IPS-15b (cell line): Measurements from ENCODE around the gene LRRC7.
A peak's percentile ranks its signal among the peaks of the same experiment; 100 is the strongest.

ENCODE experiments used
- H3K27me3 ChIP-seq: one replicate; pipeline ENCODE4 v1.6.1; 2013; ENCODE audit warnings: low read length; ENCODE audit not compliant: control insufficient read depth, insufficient read depth
- H3K36me3 ChIP-seq: one replicate; pipeline ENCODE4 v1.6.1; 2013; ENCODE audit warnings: low read length; ENCODE audit not compliant: control insufficient read depth, insufficient read depth
- H3K4me1 ChIP-seq: one replicate; pipeline ENCODE4 v1.6.1; 2013; ENCODE audit warnings: mild to moderate bottlenecking, low read length; ENCODE audit not compliant: control insufficient read depth, insufficient read depth
- H3K4me3 ChIP-seq: one replicate; pipeline ENCODE4 v1.5.1; 2013; ENCODE audit warnings: low read depth, low read length
- H3K9ac ChIP-seq: one replicate; pipeline ENCODE4 v1.6.1; 2013; ENCODE audit warnings: low read depth, mild to moderate bottlenecking, low read length
- H3K9me3 ChIP-seq: one replicate; pipeline ENCODE4 v1.6.1; 2013; ENCODE audit warnings: mild to moderate bottlenecking, low read length; ENCODE audit not compliant: control insufficient read depth, insufficient read depth

Gene LRRC7

DNA sequence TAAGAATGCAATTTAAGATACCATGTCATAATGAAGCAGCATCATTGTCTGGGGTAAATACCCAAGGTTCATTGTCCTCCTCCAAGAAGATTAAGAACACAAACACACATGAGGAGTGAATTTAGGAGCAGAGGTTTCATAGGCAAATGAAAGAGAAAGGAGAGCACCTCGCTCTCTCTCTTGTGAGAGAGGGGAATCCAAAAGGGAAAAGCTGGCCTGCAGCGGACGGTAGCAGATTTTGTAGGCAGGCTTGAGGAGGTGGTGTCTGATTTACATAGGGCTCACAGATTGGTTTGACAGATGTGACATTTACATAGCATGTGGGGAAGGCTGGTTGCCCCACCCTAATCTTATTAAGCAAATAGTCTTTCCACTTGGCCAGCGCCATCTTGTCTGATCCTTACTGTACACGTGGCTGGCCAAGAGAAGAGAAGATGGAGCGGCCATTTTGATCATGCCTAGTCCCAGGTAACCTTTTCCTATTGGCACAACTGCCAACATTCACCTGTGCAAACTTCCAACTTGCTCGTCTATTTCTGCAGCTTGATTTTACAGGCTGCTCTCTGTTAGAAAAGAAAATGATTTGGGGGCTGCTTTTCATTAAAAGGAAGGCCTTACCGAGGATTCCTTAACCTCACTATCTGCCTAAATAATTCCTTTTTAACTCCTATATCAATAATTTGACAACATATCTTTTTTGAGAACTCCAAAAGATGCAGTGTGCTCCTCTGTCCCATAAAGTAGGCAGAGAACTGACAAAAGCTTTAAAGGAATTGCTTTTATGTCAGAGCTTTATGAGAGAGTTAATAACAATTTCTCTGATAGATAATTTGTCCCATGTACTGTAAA lies 16.0 kb upstream of the LRRC7 start:
- Histone ChIP-seq H3K4me3 (no peak overlapping the region), H3K36me3 (no peaks in the 10 kb centered on the region), H3K4me1 (no peaks in the 10 kb centered on the region), H3K27me3 (no peaks in the 10 kb centered on the region), H3K9ac (no peak overlapping the region), H3K9me3 (no peaks in the 10 kb centered on the region)

DNA sequence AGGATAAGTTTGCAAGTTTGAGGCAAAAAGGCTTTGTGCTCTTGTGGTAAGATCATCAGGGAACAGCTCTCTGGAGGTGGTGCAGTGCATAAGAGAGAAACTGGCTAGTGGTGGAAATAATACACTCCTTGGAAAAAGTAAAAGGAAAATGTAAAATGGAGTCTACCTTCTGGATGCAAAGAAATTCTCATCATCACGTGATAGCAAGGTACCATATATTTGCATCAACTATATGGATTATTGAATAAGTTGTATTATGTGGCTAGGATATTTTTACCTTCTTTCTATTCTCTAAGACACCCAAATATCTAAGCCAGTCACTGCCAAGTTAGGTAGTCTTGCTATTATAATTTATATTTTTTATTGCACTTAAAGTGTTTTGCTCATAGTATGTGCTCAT lies 14.0 kb upstream of the LRRC7 start:
- no peaks in the 10 kb centered on the region for H3K27me3 ChIP-seq

DNA sequence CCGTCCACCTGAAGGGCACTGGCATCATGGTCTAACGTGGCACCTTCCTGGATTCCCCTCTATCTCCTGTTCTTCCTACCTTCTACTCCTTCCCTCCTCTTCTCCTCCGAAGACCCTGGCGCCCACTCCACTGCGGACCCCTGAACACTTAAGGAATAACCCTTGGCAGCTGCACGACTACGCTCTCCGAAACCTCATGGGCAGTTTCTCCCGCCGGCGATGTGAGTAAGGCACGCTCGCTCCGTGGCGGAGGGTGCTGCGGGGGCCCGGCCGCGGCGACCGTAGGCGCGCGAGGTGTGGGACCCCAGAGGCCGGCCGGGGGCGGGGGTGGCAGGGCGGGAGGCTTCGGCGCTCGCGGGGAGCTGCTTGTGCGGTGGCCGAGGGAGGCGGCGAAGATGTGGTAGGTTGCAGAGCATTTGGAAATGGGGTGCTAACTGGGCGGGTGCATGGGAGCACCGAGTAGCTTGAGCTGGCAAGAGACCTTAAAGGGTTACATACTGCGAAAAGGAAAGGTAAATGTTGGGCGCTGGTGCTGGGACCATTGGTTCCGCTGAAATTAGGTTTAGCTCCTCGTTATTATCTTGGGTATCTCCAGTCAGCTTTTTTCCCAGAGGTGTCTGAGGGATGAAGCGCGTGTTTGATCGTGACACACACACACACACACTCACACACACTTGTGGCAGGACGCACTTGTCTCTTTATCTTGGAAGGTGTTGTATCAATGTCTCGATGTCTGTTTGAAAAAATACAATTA lies 876 bp downstream of the LRRC7 start:
- Histone ChIP-seq H3K27me3 (peaks cover 67% of the 10 kb centered on the region), H3K9me3 (no peaks in the 10 kb centered on the region), H3K4me1 (no peaks in the 10 kb centered on the region), H3K4me3 (peak overlapping the region; percentile 62), H3K36me3 (no peaks in the 10 kb centered on the region), H3K9ac (no peak overlapping the region)

More for the DNA sequence above, 14.0 kb upstream of the LRRC7 start:
- Histone ChIP-seq H3K4me1 (no peaks in the 10 kb centered on the region), H3K9me3 (no peaks in the 10 kb centered on the region), H3K4me3 (no peak overlapping the region), H3K9ac (no peak overlapping the region), H3K36me3 (no peaks in the 10 kb centered on the region)

DNA sequence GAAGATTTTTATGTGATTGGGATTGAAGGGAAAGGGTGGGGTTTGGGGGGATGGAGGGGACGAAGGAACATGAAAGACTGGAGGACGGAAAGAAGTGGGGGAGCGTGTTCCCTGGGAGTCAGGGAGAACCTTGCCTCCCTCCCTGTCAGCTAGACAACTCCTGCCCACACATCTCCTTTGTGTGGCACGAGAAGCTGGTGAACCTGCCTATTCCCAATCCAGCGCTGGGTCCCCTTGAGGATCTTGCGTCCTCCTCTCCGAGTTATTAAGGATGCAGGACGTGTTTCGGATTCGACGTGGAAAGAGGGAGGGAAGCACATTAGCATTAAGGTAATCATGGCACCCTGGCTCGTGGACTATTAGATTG lies 1.4 kb downstream of the LRRC7 start:
- Histone ChIP-seq H3K4me1 (no peaks in the 10 kb centered on the region), H3K4me3 (peak overlapping the region; percentile 37), H3K9me3 (no peaks in the 10 kb centered on the region), H3K9ac (no peak overlapping the region), H3K27me3 (peaks cover 67% of the 10 kb centered on the region), H3K36me3 (no peaks in the 10 kb centered on the region)

DNA sequence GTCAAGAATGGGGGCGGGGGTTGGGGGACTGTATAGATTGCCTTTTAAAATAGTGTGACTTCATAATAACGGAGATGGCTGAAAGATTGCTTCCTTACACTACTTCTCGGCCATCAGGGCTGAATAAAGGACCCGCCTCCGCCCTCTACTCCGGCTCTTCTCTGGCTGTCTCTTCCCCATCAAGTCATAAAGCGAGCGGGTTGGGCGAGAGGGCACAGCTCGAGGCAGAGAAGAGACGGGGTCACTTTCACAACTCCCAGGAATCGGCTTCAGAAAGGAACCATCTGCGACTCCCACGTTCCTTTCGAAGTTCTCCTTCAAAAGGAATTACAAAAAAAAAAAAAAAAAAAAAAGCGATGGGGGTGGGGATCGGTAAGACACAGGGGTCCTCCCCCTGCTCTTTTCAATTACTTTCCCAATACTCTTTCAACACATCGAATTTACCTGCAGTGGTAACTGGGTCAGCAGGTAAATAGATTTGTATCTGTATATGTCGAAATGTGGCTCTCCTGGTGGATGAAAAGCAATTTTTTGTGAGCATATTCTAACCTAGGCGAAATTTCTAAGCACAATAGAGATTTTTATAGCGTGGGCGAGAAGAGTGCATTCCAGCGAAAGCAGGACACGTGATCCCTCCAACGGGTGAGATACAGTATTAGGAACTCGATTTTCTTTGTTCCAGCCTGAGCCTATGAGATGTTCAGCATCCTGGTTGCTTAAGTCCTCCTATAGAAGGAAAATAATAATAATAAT lies 2.0 kb downstream of the LRRC7 start:
- Histone ChIP-seq H3K27me3 (peaks cover 67% of the 10 kb centered on the region), H3K9me3 (no peaks in the 10 kb centered on the region), H3K4me1 (no peaks in the 10 kb centered on the region), H3K36me3 (no peaks in the 10 kb centered on the region), H3K4me3 (peak overlapping the region; percentile 37), H3K9ac (no peak overlapping the region)

DNA sequence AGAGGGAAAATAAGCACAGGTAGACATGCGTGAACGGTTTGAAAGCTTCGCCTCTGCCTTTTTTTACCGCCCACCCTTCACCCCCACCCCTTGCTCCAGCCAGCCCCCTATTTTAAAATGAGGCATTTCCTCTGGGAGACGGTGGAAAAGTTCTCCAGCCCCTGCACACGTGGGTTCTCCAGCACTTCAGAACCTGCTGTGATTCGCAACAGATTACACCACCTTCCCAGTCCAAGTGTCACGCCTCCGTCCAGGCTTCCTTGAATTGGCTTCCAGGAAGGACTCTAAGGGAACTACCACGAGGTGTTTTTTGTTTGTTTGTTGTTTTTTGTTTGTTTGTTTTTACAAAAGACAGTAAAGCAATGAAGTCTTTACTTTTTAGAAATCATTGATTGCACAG lies 2.6 kb downstream of the LRRC7 start:
- H3K4me3 ChIP-seq, result peak overlapping the region; percentile 30
- no peak overlapping the region for H3K9ac ChIP-seq

DNA sequence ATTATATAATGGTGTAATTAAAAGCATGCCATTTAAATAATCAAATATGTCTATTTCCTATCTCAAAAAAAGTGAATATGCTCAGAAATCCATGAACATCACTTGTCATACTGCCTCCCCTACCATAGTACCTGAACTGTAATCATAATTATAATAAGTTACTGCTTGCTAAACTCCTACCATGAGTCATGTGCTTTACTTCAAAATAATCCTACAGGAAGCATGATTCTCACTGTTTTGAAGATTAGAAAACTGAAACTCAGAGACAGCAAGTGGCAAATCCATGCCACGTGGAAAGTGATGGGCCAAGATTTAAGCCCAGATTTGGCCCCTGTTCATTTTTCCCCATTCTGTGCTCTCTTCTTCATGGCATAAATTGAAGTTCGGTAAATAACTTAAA lies 5.2 kb downstream of the LRRC7 start:
- no peaks in the 10 kb centered on the region for H3K9me3 ChIP-seq
- H3K4me1 ChIP-seq, result no peaks in the 10 kb centered on the region
- peaks cover 39% of the 10 kb centered on the region for H3K27me3 ChIP-seq
- H3K36me3 ChIP-seq, result no peaks in the 10 kb centered on the region
- no peak overlapping the region for H3K4me3 ChIP-seq
- H3K9ac ChIP-seq, result no peak overlapping the region

More for the DNA sequence above, 2.6 kb downstream of the LRRC7 start:
- H3K4me1 ChIP-seq, result no peaks in the 10 kb centered on the region
- H3K36me3 ChIP-seq, result no peaks in the 10 kb centered on the region
- H3K9me3 ChIP-seq, result no peaks in the 10 kb centered on the region
- H3K27me3 ChIP-seq, result peaks cover 62% of the 10 kb centered on the region

DNA sequence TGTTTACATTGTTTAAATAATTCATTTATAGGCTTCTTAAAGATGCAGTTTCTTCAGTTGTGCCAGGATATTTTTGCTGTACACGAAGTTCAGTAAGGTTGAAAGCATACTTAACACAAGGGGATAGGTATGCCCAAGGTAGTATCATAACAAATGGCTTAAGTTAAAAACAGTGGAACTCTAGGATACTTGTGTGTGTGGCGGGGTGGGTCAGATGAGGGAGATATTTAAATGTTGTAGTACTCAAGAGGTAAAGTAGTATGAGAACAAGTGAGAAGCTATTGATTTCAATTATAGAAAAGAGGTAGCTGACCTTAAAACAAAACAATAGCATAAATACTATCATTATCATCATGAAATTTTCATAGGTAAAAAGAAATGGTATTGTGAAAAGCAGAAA lies 6.2 kb downstream of the LRRC7 start:
- Histone ChIP-seq H3K36me3 (no peaks in the 10 kb centered on the region), H3K4me1 (no peaks in the 10 kb centered on the region), H3K27me3 (peaks cover 31% of the 10 kb centered on the region), H3K4me3 (no peak overlapping the region), H3K9ac (no peak overlapping the region), H3K9me3 (no peaks in the 10 kb centered on the region)

DNA sequence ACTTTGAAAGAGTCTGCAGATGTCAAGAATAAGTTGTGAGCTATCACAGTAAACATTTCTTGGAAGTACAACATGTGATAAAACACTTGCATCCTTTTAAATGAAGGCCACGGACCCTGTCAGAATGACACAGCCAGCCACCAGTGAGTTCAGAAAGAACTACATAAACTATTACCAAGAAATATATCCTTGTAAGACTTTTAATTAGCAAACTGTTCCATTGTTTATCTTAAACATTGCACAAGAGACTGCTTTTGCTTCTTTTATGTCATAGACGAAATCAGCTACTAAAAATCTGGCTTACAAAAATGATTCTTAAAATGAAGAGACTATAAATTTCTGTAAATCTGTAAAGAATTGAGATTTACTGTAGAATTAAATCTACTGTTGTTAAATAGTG lies 17.9 kb downstream of the LRRC7 start:
- Histone ChIP-seq H3K36me3 (no peaks in the 10 kb centered on the region), H3K27me3 (no peaks in the 10 kb centered on the region), H3K4me3 (no peak overlapping the region), H3K9ac (no peak overlapping the region), H3K9me3 (no peaks in the 10 kb centered on the region), H3K4me1 (no peaks in the 10 kb centered on the region)

DNA sequence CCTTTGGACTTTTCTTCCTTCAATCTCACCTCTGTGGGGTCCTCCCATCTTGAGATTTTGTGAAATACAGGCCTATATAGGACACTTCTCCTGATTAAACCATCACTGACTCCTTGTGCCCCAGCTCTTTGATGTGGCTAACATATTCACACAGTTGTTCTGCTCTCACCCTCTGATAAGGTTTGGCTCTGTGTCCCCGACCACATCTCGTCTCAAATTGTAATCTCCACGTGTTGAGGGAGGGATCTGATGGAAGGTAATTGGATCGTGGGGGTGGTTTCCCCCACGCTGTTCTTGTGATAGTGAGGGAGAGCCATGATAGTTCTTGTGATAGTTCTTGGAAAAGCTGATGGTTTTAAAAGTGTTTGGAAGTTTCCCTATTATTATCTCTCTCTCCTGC lies 19.7 kb downstream of the LRRC7 start:
- H3K36me3 ChIP-seq, result no peaks in the 10 kb centered on the region

DNA sequence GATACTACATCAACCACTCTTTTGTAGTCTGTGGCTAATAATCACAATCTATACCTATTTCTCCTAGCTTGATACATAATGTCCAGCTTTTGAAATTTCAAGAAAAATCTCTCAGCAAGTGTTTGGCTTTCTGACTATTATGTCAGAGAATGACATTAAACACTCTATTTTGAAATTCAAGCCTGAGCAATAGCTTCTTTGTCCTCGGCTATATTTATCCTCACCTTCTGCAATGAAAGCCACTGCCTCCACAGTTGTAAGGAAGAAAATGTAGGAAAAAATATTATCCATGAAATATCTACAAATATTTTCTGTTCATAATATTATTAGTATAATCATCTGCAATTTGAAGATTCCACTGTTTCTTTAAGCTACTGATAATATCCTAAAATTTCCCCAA lies 22.1 kb downstream of the LRRC7 start:
- Histone ChIP-seq H3K9me3 (no peaks in the 10 kb centered on the region), H3K4me1 (no peaks in the 10 kb centered on the region), H3K36me3 (no peaks in the 10 kb centered on the region), H3K4me3 (no peak overlapping the region), H3K27me3 (no peaks in the 10 kb centered on the region), H3K9ac (no peak overlapping the region)

More for the DNA sequence above, 19.7 kb downstream of the LRRC7 start:
- H3K27me3 ChIP-seq, result no peaks in the 10 kb centered on the region
- H3K9ac ChIP-seq, result no peak overlapping the region
- no peak overlapping the region for H3K4me3 ChIP-seq
- H3K9me3 ChIP-seq, result no peaks in the 10 kb centered on the region
- H3K4me1 ChIP-seq, result no peaks in the 10 kb centered on the region
